Measurements from ENCODE around the gene HTR6. TPM values are rescaled to one million over a fixed set of nuclear protein-coding genes. Genes with fewer than 3 reads are reported as not detected.
A peak's percentile ranks its signal among the peaks of the same experiment; 100 is the strongest.

HTR6 gene
- total RNA-seq (not detected), polyA plus RNA-seq (0.02 TPM)
- long read RNA-seq, donor 1 = 0 reads
- long read RNA-seq, donor 2 = 0 reads
- long read RNA-seq, donor 3 = 0 reads
- long read RNA-seq, donor 4 = 0 reads
- long read RNA-seq, donor 5 = 0 reads
- long read RNA-seq, donor 6 = 0 reads
- long read RNA-seq, donor 7 = 0 reads
- long read RNA-seq, donor 8 = 0 reads
- long read RNA-seq, donor 9 = 0 reads
- long read RNA-seq, donor 10 = 0 reads

DNA sequence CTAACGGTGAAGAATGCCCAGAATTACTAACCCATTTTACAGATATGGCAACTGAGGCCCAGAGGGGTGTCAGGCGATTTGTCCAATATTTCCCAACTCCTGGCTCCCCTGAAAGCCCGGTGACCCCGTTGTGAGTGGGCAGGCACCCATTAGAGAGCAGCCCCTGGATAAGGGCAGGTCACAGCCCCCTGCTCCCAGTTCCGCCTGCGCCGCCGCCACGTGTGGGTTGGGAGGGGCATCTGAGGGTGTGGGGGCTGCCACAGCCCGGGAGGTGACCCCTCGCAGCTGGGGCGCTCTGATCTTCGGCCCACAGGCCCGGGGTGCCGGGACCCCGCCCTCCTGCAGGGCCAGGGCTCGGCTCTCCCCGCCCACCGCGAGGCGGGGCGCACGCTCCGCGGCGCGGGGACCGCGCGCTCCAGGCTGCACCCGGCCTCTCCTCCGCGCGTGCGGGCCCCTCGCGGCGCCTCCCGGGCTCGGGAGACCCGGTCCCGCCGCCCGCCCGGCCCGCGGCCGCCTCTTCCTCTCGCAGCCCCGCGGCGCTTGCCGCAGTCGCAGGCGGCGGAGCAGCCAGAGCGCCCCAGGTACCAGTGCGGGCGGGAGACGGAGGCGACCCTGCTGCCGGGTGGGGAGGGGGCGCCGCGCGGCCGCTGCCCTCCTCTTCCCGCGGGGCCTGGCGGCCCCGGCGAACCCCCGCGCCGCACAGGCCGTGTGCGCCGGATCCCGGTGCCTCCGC is at the start of gene HTR6:
Gene HTR6, plus strand, starts transcription at position 423 of the 733 bp plus-strand sequence. CDS start 879 bp downstream, outside the sequence.
- no peak within 1 kb of the TSS for H3K27ac ChIP-seq (ENCODE audit: low read depth in 1 of 2, low read length in 1 of 2)
- peak within 1 kb of the TSS in 1 of 2 donors; percentile 22 for H3K4me3 ChIP-seq (ENCODE audit: low read length in 2 of 2)
- WGBS = 4% methylated on average over 75 of the region's 80 CpGs
- no peak for DNase-seq (ENCODE audit: low read depth in 6 of 9, low spot score in 9 of 9)
- no peaks in the 10 kb centered on the region for H3K9me3 ChIP-seq (ENCODE audit: control insufficient read depth in 2 of 2, insufficient read depth in 1 of 2, low read length in 1 of 2)
- no peaks in the 10 kb centered on the region for H3K36me3 ChIP-seq (ENCODE audit: control insufficient read depth in 2 of 2, insufficient read depth in 2 of 2, low read length in 1 of 2)
- peaks cover 0 to 1% of the 10 kb centered on the region in 2 donors for H3K4me1 ChIP-seq (ENCODE audit: control insufficient read depth in 2 of 2, insufficient read depth in 2 of 2, low read length in 2 of 2)
- peaks cover 45 to 84% of the 10 kb centered on the region in 2 donors for H3K27me3 ChIP-seq (ENCODE audit: control insufficient read depth in 2 of 2, insufficient read depth in 1 of 2, low read length in 1 of 2)

- Histone ChIP-seq H3K9me3 (ENCODE audit: control insufficient read depth in 2 of 2, insufficient read depth in 1 of 2, low read length in 1 of 2) (no peaks in the 10 kb centered on the region), H3K27me3 (ENCODE audit: control insufficient read depth in 2 of 2, insufficient read depth in 1 of 2, low read length in 1 of 2) (no peaks in the 10 kb centered on the region), H3K27ac (ENCODE audit: low read depth in 1 of 2, low read length in 1 of 2) (no peak overlapping the region), H3K4me3 (ENCODE audit: low read length in 2 of 2) (no peak overlapping the region), H3K36me3 (ENCODE audit: control insufficient read depth in 2 of 2, insufficient read depth in 2 of 2, low read length in 1 of 2) (peaks cover 8 to 19% of the 10 kb centered on the region in 2 donors), H3K4me1 (ENCODE audit: control insufficient read depth in 2 of 2, insufficient read depth in 2 of 2, low read length in 2 of 2) (peaks cover 5 to 9% of the 10 kb centered on the region in 2 donors)
- WGBS = 96% methylated on average over 6 of the region's 6 CpGs
- DNase-seq (ENCODE audit: low read depth in 6 of 9, low spot score in 9 of 9) = no peak
Observed at GRCh38 chr1:19615438-19615837, 49.2 kb upstream of the HTR6 start.

- Histone ChIP-seq H3K36me3 (ENCODE audit: control insufficient read depth in 2 of 2, insufficient read depth in 2 of 2, low read length in 1 of 2) (peaks cover 8 to 19% of the 10 kb centered on the region in 2 donors), H3K4me3 (ENCODE audit: low read length in 2 of 2) (no peak overlapping the region), H3K27me3 (ENCODE audit: control insufficient read depth in 2 of 2, insufficient read depth in 1 of 2, low read length in 1 of 2) (no peaks in the 10 kb centered on the region), H3K9me3 (ENCODE audit: control insufficient read depth in 2 of 2, insufficient read depth in 1 of 2, low read length in 1 of 2) (no peaks in the 10 kb centered on the region), H3K27ac (ENCODE audit: low read depth in 1 of 2, low read length in 1 of 2) (no peak overlapping the region), H3K4me1 (ENCODE audit: control insufficient read depth in 2 of 2, insufficient read depth in 2 of 2, low read length in 2 of 2) (peaks cover 5 to 9% of the 10 kb centered on the region in 2 donors)
- no peak for DNase-seq (ENCODE audit: low read depth in 6 of 9, low spot score in 9 of 9)
- 88% methylated on average over 2 of the region's 2 CpGs for WGBS
Observed at GRCh38 chr1:19616489-19616888, 48.2 kb upstream of the HTR6 start.

DNA sequence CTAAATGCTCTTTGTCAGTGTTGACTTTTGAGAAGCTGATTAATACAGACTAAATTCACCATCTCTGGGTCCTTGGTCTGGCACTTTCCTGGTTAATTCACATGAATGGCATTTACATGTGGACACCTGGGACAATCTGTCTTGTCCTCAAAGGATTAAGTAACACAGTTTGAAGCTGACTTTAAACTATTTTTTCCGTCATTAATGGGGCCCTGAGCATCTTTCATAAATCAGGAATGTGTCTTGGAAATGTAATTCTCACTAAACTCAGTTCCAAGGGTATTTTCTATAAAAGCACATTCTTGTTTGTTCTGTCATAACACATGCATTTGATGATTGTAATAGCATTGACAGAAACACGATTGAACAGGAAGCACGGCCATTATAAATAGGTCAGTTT is 47.3 kb upstream of the HTR6 start:
- no peak overlapping the region for H3K27ac ChIP-seq (ENCODE audit: low read depth in 1 of 2, low read length in 1 of 2)
- H3K4me1 ChIP-seq (ENCODE audit: control insufficient read depth in 2 of 2, insufficient read depth in 2 of 2, low read length in 2 of 2) = peaks cover 5 to 9% of the 10 kb centered on the region in 2 donors
- 95% methylated on average over 3 of the region's 3 CpGs for WGBS
- no peaks in the 10 kb centered on the region for H3K9me3 ChIP-seq (ENCODE audit: control insufficient read depth in 2 of 2, insufficient read depth in 1 of 2, low read length in 1 of 2)
- no peak overlapping the region for H3K4me3 ChIP-seq (ENCODE audit: low read length in 2 of 2)
- DNase-seq (ENCODE audit: low read depth in 6 of 9, low spot score in 9 of 9) = no peak
- H3K36me3 ChIP-seq (ENCODE audit: control insufficient read depth in 2 of 2, insufficient read depth in 2 of 2, low read length in 1 of 2) = peaks cover 8 to 19% of the 10 kb centered on the region in 2 donors
- H3K27me3 ChIP-seq (ENCODE audit: control insufficient read depth in 2 of 2, insufficient read depth in 1 of 2, low read length in 1 of 2) = no peaks in the 10 kb centered on the region

DNA sequence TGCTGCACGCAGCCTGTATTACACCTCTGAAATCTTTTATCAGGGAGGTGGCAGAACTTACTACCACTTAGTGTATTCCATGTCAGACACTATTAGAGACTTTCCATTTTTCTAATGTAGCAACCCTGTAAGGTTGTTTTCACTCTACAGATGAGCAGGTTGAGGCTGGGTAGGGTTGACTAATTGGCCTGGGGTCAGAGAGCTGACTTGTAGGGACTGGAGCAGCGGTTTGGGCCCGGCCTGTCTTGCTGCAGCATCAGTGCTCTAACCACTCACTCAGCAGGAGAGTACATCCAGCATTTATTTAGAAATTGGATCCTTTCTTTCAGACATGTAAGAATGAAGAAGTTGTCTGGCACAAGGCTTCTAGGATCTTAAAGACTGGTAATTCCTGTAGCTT is 46.2 kb upstream of the HTR6 start:
- no peak for DNase-seq (ENCODE audit: low read depth in 6 of 9, low spot score in 9 of 9)
- Histone ChIP-seq H3K27ac (ENCODE audit: low read depth in 1 of 2, low read length in 1 of 2) (no peak overlapping the region), H3K4me3 (ENCODE audit: low read length in 2 of 2) (no peak overlapping the region), H3K27me3 (ENCODE audit: control insufficient read depth in 2 of 2, insufficient read depth in 1 of 2, low read length in 1 of 2) (no peaks in the 10 kb centered on the region), H3K36me3 (ENCODE audit: control insufficient read depth in 2 of 2, insufficient read depth in 2 of 2, low read length in 1 of 2) (peaks cover 8 to 19% of the 10 kb centered on the region in 2 donors), H3K4me1 (ENCODE audit: control insufficient read depth in 2 of 2, insufficient read depth in 2 of 2, low read length in 2 of 2) (peaks cover 5 to 9% of the 10 kb centered on the region in 2 donors), H3K9me3 (ENCODE audit: control insufficient read depth in 2 of 2, insufficient read depth in 1 of 2, low read length in 1 of 2) (no peaks in the 10 kb centered on the region)
- 96% methylated on average over 3 of the region's 3 CpGs for whole genome bisulfite sequencing

- H3K36me3 ChIP-seq (ENCODE audit: control insufficient read depth in 2 of 2, insufficient read depth in 2 of 2, low read length in 1 of 2) = peaks cover 7 to 30% of the 10 kb centered on the region in 2 donors
- no peaks in the 10 kb centered on the region for H3K9me3 ChIP-seq (ENCODE audit: control insufficient read depth in 2 of 2, insufficient read depth in 1 of 2, low read length in 1 of 2)
- H3K27me3 ChIP-seq (ENCODE audit: control insufficient read depth in 2 of 2, insufficient read depth in 1 of 2, low read length in 1 of 2) = no peaks in the 10 kb centered on the region
- peaks cover 5 to 9% of the 10 kb centered on the region in 2 donors for H3K4me1 ChIP-seq (ENCODE audit: control insufficient read depth in 2 of 2, insufficient read depth in 2 of 2, low read length in 2 of 2)
- H3K27ac ChIP-seq (ENCODE audit: low read depth in 1 of 2, low read length in 1 of 2) = peak overlapping the region in 1 of 2 donors; percentile 2
- H3K4me3 ChIP-seq (ENCODE audit: low read length in 2 of 2) = no peak overlapping the region
- 69% methylated on average over 3 of the region's 3 CpGs for WGBS
- DNase-seq (ENCODE audit: low read depth in 6 of 9, low spot score in 9 of 9) = peak in 3 of 9 donors; percentile 35 to 67 (median 37)
Observed at GRCh38 chr1:19619697-19620384, 44.8 kb upstream of the HTR6 start.

DNA sequence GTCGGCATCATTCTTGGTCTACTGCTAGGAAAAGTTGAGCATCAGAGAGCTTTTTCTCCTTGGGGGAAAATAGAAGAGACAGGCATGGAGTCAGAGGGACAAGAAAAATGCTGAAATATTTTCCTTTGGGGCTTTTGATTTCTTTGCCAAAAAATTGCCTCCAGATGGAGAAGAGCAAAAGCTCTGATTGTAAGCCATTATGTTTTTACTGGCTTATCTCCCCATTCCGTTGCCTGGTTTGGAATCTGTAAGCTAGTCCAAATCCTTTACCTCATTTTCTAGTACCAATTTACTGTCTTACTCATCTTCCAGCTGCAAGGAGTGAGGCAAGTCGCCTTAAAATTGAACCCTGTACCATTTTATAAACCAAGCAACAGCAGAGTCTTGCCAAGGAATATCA is 43.9 kb upstream of the HTR6 start:
- H3K9me3 ChIP-seq (ENCODE audit: control insufficient read depth in 2 of 2, insufficient read depth in 1 of 2, low read length in 1 of 2) = no peaks in the 10 kb centered on the region
- no peak for DNase-seq (ENCODE audit: low read depth in 6 of 9, low spot score in 9 of 9)
- H3K27me3 ChIP-seq (ENCODE audit: control insufficient read depth in 2 of 2, insufficient read depth in 1 of 2, low read length in 1 of 2) = no peaks in the 10 kb centered on the region
- no peak overlapping the region for H3K4me3 ChIP-seq (ENCODE audit: low read length in 2 of 2)
- no peak overlapping the region for H3K27ac ChIP-seq (ENCODE audit: low read depth in 1 of 2, low read length in 1 of 2)
- 96% methylated on average over 3 of the region's 3 CpGs for whole genome bisulfite sequencing
- peaks cover 5 to 9% of the 10 kb centered on the region in 2 donors for H3K4me1 ChIP-seq (ENCODE audit: control insufficient read depth in 2 of 2, insufficient read depth in 2 of 2, low read length in 2 of 2)
- H3K36me3 ChIP-seq (ENCODE audit: control insufficient read depth in 2 of 2, insufficient read depth in 2 of 2, low read length in 1 of 2) = peaks cover 6 to 32% of the 10 kb centered on the region in 2 donors

GRCh38 chr1:19621274-19621950 is 43.3 kb upstream of the HTR6 start:
- no peak overlapping the region for H3K4me3 ChIP-seq (ENCODE audit: low read length in 2 of 2)
- no peak overlapping the region for H3K27ac ChIP-seq (ENCODE audit: low read depth in 1 of 2, low read length in 1 of 2)
- no peaks in the 10 kb centered on the region for H3K9me3 ChIP-seq (ENCODE audit: control insufficient read depth in 2 of 2, insufficient read depth in 1 of 2, low read length in 1 of 2)
- no peak for DNase-seq (ENCODE audit: low read depth in 6 of 9, low spot score in 9 of 9)
- H3K27me3 ChIP-seq (ENCODE audit: control insufficient read depth in 2 of 2, insufficient read depth in 1 of 2, low read length in 1 of 2) = no peaks in the 10 kb centered on the region
- H3K4me1 ChIP-seq (ENCODE audit: control insufficient read depth in 2 of 2, insufficient read depth in 2 of 2, low read length in 2 of 2) = peaks cover 5 to 9% of the 10 kb centered on the region in 2 donors
- 97% methylated on average over 4 of the region's 4 CpGs for WGBS
- peaks cover 9 to 34% of the 10 kb centered on the region in 2 donors for H3K36me3 ChIP-seq (ENCODE audit: control insufficient read depth in 2 of 2, insufficient read depth in 2 of 2, low read length in 1 of 2)
